Loucy (cell line): ENCODE measurements around the gene KHDC1.

Experiments
- H2AFZ ChIP-seq: fragments of 200-600 bp; sonication (generic); 2 replicates; pipeline ENCODE4 v1.6.0; 2016; ENCODE audit warnings: antibody characterized with exemption, mild to moderate bottlenecking, low read length, moderate library complexity
- H3F3A ChIP-seq: fragments of 200-600 bp; 2 replicates; pipeline ENCODE4 v1.6.0; 2016; ENCODE audit warnings: antibody characterized with exemption, low read depth, mild to moderate bottlenecking
- H3K27me3 ChIP-seq: fragments of 200-600 bp; sonication (generic); 2 replicates; pipeline ENCODE4 v1.6.1; 2014; ENCODE audit warnings: low read length, mild to moderate bottlenecking; ENCODE audit not compliant: insufficient read depth, poor library complexity, severe bottlenecking
- H3K36me3 ChIP-seq: fragments of 200-600 bp; sonication (generic); 2 replicates; pipeline ENCODE4 v1.6.1; 2016; ENCODE audit warnings: low read length; ENCODE audit not compliant: insufficient read depth
- H3K4me1 ChIP-seq: fragments of 200-600 bp; sonication (generic); 2 replicates; pipeline ENCODE4 v1.5.1; 2014; ENCODE audit warnings: low read length, mild to moderate bottlenecking; ENCODE audit not compliant: insufficient read depth, poor library complexity, severe bottlenecking
- H3K4me2 ChIP-seq: fragments of 200-600 bp; sonication (generic); 2 replicates; pipeline ENCODE4 v1.6.0; 2014; ENCODE audit warnings: antibody characterized with exemption, low read length, low read depth, mild to moderate bottlenecking; ENCODE audit not compliant: poor library complexity, severe bottlenecking
- H3K4me3 ChIP-seq: fragments of 200-600 bp; sonication (generic); 2 replicates; pipeline ENCODE4 v1.5.1; 2014; ENCODE audit warnings: low read length, mild to moderate bottlenecking, mixed read lengths; ENCODE audit not compliant: poor library complexity, severe bottlenecking
- H3K79me2 ChIP-seq: fragments of 200-600 bp; sonication (generic); 2 replicates; pipeline ENCODE4 v1.6.1; 2014; ENCODE audit warnings: low read length; ENCODE audit not compliant: insufficient read depth
- H3K9ac ChIP-seq: fragments of 200-600 bp; sonication (generic); 2 replicates; pipeline ENCODE4 v1.6.0; 2014; ENCODE audit warnings: mild to moderate bottlenecking, low read depth, low read length, moderate library complexity; ENCODE audit not compliant: poor library complexity, severe bottlenecking
- H3K9me2 ChIP-seq: fragments of 200-600 bp; sonication (generic); replicated peaks from 2 replicates; pipeline ENCODE4 v1.6.1; 2016; ENCODE audit warnings: low read depth, low read length, mixed read lengths
- H3K9me3 ChIP-seq: fragments of 200-600 bp; sonication (generic); 2 replicates; pipeline ENCODE4 v1.6.1; 2014; ENCODE audit warnings: mild to moderate bottlenecking, antibody characterized with exemption, low read length, low read depth; ENCODE audit not compliant: insufficient read depth
- H4K20me1 ChIP-seq: fragments of 200-600 bp; sonication (generic); 2 replicates; pipeline ENCODE4 v1.6.0; 2014; ENCODE audit warnings: antibody characterized with exemption, low read length, mild to moderate bottlenecking; ENCODE audit not compliant: insufficient read depth, poor library complexity, severe bottlenecking
- CTCF ChIP-seq: fragments of 200-600 bp; sonication (generic); conservative IDR thresholded peaks from 2 replicates; pipeline ENCODE4 v1.5.1; 2014; ENCODE audit warnings: mild to moderate bottlenecking, antibody characterized with exemption, low read length
- EZH2phosphoT487 ChIP-seq: fragments of 200-600 bp; IDR thresholded peaks from 2 replicates; pipeline ENCODE4 v1.6.1; 2018; ENCODE audit warnings: antibody characterized with exemption, mild to moderate bottlenecking, moderate library complexity, borderline replicate concordance

KHDC1 gene

GRCh38 chr6:73252703-73253102 lies 10.3 kb downstream of the KHDC1 start:
- Histone ChIP-seq H4K20me1 (no peaks in the 10 kb centered on the region), H2AFZ (no peak overlapping the region), H3K4me1 (no peaks in the 10 kb centered on the region), H3K9me3 (no peaks in the 10 kb centered on the region), H3K4me2 (no peak overlapping the region), H3K9me2 (no peaks in the 10 kb centered on the region), H3K4me3 (no peak overlapping the region), H3K9ac (no peak overlapping the region), H3F3A (no peaks in the 10 kb centered on the region), H3K36me3 (no peaks in the 10 kb centered on the region), H3K27me3 (no peaks in the 10 kb centered on the region), H3K79me2 (no peaks in the 10 kb centered on the region)
- no peak for TF ChIP-seq CTCF
- TF ChIP-seq EZH2phosphoT487 = no peak

GRCh38 chr6:73250016-73250415 lies 13.0 kb downstream of the KHDC1 start:
- H3K4me2 ChIP-seq = no peak overlapping the region
- H3F3A ChIP-seq = no peaks in the 10 kb centered on the region
- no peaks in the 10 kb centered on the region for H3K36me3 ChIP-seq
- TF ChIP-seq CTCF (no peak), EZH2phosphoT487 (no peak)
- no peak overlapping the region for H3K9ac ChIP-seq
- H3K4me3 ChIP-seq = no peak overlapping the region
- no peaks in the 10 kb centered on the region for H3K9me3 ChIP-seq
- H2AFZ ChIP-seq = no peak overlapping the region
- H3K27me3 ChIP-seq = no peaks in the 10 kb centered on the region
- no peaks in the 10 kb centered on the region for H3K9me2 ChIP-seq
- H3K79me2 ChIP-seq = no peaks in the 10 kb centered on the region
- no peaks in the 10 kb centered on the region for H4K20me1 ChIP-seq
- no peaks in the 10 kb centered on the region for H3K4me1 ChIP-seq

GRCh38 chr6:73248192-73248903 lies 14.6 kb downstream of the KHDC1 start:
- TF ChIP-seq CTCF (no peak), EZH2phosphoT487 (no peak)
- H3K4me2 ChIP-seq = no peak overlapping the region

More at GRCh38 chr6:73248192-73248903, 14.6 kb downstream of the KHDC1 start:
- Histone ChIP-seq H3K4me1 (no peaks in the 10 kb centered on the region), H3K9me3 (no peaks in the 10 kb centered on the region), H3K27me3 (no peaks in the 10 kb centered on the region), H3K79me2 (no peaks in the 10 kb centered on the region), H3K9me2 (no peaks in the 10 kb centered on the region), H3F3A (no peaks in the 10 kb centered on the region), H3K36me3 (no peaks in the 10 kb centered on the region), H2AFZ (no peak overlapping the region), H3K9ac (no peak overlapping the region), H3K4me3 (no peak overlapping the region), H4K20me1 (no peaks in the 10 kb centered on the region)
